Measurements from ENCODE around the gene TMEM87B. TPM values are rescaled to one million over a fixed set of nuclear protein-coding genes. Genes with fewer than 3 reads are reported as not detected.
"Not testable (repeated sequence)": the region's sequence is repeated elsewhere in the genome, so short reads cannot be mapped to it uniquely, and the experiment has no call there.

The TMEM87B gene
- total and polyA plus RNA-seq, 2 donors (not counting 1 experiment from before 2014, with no cell fraction given): 30.5 to 31.5 TPM

- no peaks in the 10 kb centered on the region for H3K27me3 ChIP-seq (ENCODE audit: control insufficient read depth, insufficient read depth, low read length)
- no peaks in the 10 kb centered on the region for H4K20me1 ChIP-seq (ENCODE audit: control insufficient read depth, extremely low read depth, insufficient read depth, low read length)
- H2AFZ ChIP-seq (ENCODE audit: low read length): no peak overlapping the region
- H3K36me3 ChIP-seq (ENCODE audit: control insufficient read depth, insufficient read depth, low read length): peaks cover 8% of the 10 kb centered on the region
- H3K4me1 ChIP-seq (ENCODE audit: control insufficient read depth, extremely low read depth, insufficient read depth, low read length): no peaks in the 10 kb centered on the region
- H3K79me2 ChIP-seq (ENCODE audit: control insufficient read depth, insufficient read depth, low read length): no peaks in the 10 kb centered on the region
- no peak for DNase-seq (ENCODE audit: low read depth in 2 of 2)
- H3K4me3 ChIP-seq (replicated peaks in 1 of 4; ENCODE audit: control extremely low read depth in 1 of 4, insufficient read depth in 1 of 4, low read depth in 3 of 4, low read length in 4 of 4): no peak overlapping the region
- no peak overlapping the region for H3K9ac ChIP-seq (ENCODE audit: insufficient read depth, low read length)
- TF ChIP-seq EZH2 (IDR thresholded peaks at IDR 0.05; ENCODE audit: low read length, missing control alignments) (no peak), CTCF (conservative IDR thresholded peaks at IDR 0.05 in 1 of 2, IDR thresholded peaks at IDR 0.05 in 1 of 2; ENCODE audit: low read depth in 1 of 2, low read length in 2 of 2) (no peak)
- H3K27ac ChIP-seq (ENCODE audit: insufficient read depth, low read length): no peak overlapping the region
- H3K9me3 ChIP-seq (ENCODE audit: control insufficient read depth, insufficient read depth, low read depth, low read length): no peaks in the 10 kb centered on the region
- no peak overlapping the region for H3K4me2 ChIP-seq (ENCODE audit: extremely low read depth, insufficient read depth, low read length)
Measured at GRCh38 chr2:112110966-112111365, 55.9 kb downstream of the TMEM87B start.

GRCh38 chr2:112113354-112113753 lies 58.3 kb downstream of the TMEM87B start:
- H3K36me3 ChIP-seq (ENCODE audit: control insufficient read depth, insufficient read depth, low read length); H3K27ac ChIP-seq (ENCODE audit: insufficient read depth, low read length); DNase-seq (ENCODE audit: low read depth in 2 of 2); H2AFZ ChIP-seq (ENCODE audit: low read length); H4K20me1 ChIP-seq (ENCODE audit: control insufficient read depth, extremely low read depth, insufficient read depth, low read length); H3K9me3 ChIP-seq (ENCODE audit: control insufficient read depth, insufficient read depth, low read depth, low read length); H3K4me2 ChIP-seq (ENCODE audit: extremely low read depth, insufficient read depth, low read length); H3K9ac ChIP-seq (ENCODE audit: insufficient read depth, low read length); H3K4me3 ChIP-seq (replicated peaks in 1 of 4; ENCODE audit: control extremely low read depth in 1 of 4, insufficient read depth in 1 of 4, low read depth in 3 of 4, low read length in 4 of 4); H3K79me2 ChIP-seq (ENCODE audit: control insufficient read depth, insufficient read depth, low read length); H3K27me3 ChIP-seq (ENCODE audit: control insufficient read depth, insufficient read depth, low read length); H3K4me1 ChIP-seq (ENCODE audit: control insufficient read depth, extremely low read depth, insufficient read depth, low read length): not testable (repeated sequence)

- H3K9ac ChIP-seq (ENCODE audit: insufficient read depth, low read length): no peak overlapping the region
- no peaks in the 10 kb centered on the region for H3K79me2 ChIP-seq (ENCODE audit: control insufficient read depth, insufficient read depth, low read length)
- H2AFZ ChIP-seq (ENCODE audit: low read length): no peak overlapping the region
- no peak for DNase-seq (ENCODE audit: low read depth in 2 of 2)
- H3K9me3 ChIP-seq (ENCODE audit: control insufficient read depth, insufficient read depth, low read depth, low read length): no peaks in the 10 kb centered on the region
- no peaks in the 10 kb centered on the region for H4K20me1 ChIP-seq (ENCODE audit: control insufficient read depth, extremely low read depth, insufficient read depth, low read length)
- no peak overlapping the region for H3K4me2 ChIP-seq (ENCODE audit: extremely low read depth, insufficient read depth, low read length)
- H3K36me3 ChIP-seq (ENCODE audit: control insufficient read depth, insufficient read depth, low read length): peaks cover 4% of the 10 kb centered on the region
- H3K27me3 ChIP-seq (ENCODE audit: control insufficient read depth, insufficient read depth, low read length): no peaks in the 10 kb centered on the region
- H3K4me3 ChIP-seq (replicated peaks in 1 of 4; ENCODE audit: control extremely low read depth in 1 of 4, insufficient read depth in 1 of 4, low read depth in 3 of 4, low read length in 4 of 4): no peak overlapping the region
- H3K27ac ChIP-seq (ENCODE audit: insufficient read depth, low read length): no peak overlapping the region
- H3K4me1 ChIP-seq (ENCODE audit: control insufficient read depth, extremely low read depth, insufficient read depth, low read length): no peaks in the 10 kb centered on the region
- TF ChIP-seq EZH2 (IDR thresholded peaks at IDR 0.05; ENCODE audit: low read length, missing control alignments): no peak
- no peak for TF ChIP-seq CTCF (conservative IDR thresholded peaks at IDR 0.05 in 1 of 2, IDR thresholded peaks at IDR 0.05 in 1 of 2; ENCODE audit: low read depth in 1 of 2, low read length in 2 of 2)
Measured at GRCh38 chr2:112118148-112118547, 63.1 kb downstream of the TMEM87B start.

All from fibroblast of lung (primary cell).